ENCODE data around the gene KLHDC4.
"Not testable (repeated sequence)": the region's sequence is repeated elsewhere in the genome, so short reads cannot be mapped to it uniquely, and the experiment has no call there.

KLHDC4 gene

DNA sequence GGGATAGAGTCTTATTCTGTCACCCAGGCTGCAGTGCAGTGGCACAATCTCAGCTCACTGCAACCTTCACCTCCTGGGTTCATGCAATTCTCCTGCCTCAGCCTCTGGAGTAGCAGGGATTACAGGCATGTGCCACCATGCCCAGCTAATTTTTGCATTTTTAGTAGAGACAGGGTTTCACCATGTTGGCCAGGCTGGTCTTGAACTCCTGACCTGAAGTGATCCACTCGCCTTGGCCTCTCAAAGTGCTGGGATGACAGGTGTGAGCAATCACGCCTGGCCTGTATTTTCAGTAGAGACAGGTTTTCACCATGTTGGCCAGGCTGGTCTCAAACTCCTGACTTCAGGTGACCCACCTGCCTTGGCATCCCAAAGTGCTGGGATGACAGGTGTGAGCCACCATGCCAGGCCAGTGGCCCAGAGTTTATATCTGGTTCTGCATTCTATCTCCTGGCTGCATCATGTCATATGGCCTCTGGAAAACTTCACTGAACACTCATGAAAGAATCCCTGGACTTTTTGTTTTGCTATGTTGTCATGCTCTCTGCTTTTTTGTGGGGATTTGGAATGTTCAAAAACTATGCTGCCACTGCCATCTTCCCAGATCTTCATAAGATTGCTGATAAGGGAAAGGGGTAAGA, 21.8 kb upstream of the KLHDC4 start:
- DNase-seq, result not testable (repeated sequence)

DNA sequence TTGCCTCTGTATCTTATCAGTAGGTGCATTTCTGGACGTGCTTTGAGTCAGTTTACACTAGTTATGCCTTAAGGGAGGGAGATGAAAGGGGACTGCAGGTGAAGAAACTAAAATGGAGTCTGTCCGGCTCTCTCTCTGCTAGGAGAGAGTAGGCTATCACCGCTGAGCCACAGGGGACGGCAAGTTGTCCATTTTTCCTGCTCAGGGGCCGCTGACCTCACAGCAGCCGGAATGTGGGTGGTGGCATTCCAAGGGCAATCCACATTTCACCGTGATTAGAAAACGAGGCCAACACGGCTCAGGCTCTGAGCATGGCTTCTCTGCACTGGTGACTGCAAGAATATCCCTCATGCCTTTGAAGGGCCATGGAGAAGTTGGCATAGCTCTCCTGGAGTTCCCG, 19.0 kb upstream of the KLHDC4 start:
- DNase-seq, result no peak

DNA sequence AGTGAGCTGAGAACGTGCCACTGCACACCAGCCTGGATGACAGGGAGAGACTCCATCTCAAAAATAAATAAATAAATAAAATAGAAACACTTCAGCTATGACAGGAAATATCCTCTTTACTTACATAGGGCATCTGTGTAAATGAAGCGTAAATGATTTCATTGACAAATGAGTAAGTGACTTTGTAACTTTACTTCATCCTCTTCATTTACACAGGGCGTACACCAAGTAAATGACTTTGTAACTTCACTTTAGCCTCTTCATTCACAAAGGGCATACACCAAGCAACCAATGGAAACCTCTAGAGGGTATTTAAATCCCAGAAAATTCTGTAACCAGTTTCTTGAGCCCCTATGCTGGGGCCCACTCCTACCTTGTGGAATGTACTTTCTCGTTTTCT, 16.2 kb upstream of the KLHDC4 start:
- no peak for DNase-seq

DNA sequence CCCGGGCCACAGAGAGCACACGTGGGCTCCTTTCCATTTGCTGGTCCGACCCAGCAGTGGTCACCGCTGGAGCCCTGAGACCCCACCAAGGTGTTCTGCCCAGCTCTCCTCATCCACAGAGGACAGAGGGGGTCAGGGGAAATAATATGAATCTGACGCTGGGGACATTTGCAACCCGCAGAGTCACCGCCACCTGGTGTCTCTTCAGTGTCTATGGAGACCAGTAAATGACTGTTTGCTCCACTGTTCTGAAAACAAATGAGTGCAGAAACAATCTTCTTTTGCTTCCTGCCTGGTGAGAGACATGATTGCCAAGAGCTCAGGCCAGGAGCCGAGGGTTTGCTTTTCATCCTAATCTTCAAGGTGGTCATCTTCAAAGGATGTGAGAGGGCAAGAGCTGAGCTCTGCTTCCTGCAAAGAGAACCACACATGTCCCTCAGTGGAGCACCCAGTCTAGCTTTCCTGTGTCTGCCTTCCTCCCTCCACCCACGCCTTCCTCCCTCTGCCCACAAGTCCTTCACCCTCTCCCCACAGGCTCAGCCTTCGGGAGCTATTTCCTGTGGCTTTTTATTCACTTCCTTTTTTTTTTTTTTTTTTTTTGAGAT, 14.7 kb upstream of the KLHDC4 start:
- DNase-seq, result peak; percentile 38

DNA sequence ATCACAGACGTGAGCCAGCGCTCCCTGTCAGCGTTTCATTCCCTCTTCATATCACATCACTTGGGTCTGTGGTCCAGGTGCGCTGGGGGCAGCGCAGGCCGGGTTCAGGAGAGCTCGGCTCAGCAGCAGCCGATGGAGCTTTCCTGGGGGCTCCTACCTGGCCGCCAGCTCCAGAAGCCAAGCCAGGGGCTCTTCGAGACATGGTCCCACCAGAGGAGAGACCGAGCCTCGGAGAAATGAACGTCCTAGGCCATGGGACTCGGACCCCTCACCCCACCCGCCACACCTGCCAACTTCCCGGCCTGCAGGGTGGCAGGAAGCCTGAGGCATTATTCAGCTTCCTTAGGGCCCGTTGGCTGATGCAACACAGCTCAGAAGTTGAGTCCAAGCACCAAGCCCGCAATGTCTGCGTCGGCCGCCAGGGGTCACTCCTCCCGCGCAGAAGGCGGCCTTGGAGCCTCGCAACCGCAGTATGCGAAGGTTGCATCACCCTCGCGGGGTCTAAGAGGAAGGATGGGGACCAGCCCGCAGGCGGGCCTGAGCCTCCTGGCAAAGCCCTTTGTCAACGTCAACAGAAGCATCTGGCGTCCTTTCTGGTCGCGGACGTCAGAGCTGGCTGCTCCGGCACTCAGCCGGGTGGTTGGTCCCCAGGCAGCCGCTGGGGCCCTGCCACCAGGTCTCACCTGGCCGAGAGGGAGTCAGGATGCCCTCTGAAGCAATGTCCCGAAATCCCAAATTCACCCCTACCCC, 13.2 kb upstream of the KLHDC4 start:
- peak; percentile 97 for DNase-seq

DNA sequence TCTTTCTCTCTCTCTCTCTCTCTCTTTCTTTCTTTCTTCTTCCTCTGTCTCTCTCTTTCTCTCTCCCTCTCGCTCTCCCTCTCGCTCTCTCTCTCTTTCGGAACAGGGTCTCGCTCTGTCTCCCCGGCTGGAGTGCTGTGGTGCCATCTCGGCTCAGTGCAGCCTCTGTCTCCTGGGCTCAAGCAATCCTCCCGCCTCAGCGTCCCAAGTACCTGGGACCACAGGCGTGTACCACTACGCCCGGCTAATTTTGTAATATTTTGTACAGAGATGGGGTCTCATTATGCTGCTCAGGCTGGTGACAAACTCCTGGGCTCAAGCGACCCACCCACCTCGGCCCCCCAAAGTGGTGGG, 12.7 kb upstream of the KLHDC4 start:
- DNase-seq, result no peak

DNA sequence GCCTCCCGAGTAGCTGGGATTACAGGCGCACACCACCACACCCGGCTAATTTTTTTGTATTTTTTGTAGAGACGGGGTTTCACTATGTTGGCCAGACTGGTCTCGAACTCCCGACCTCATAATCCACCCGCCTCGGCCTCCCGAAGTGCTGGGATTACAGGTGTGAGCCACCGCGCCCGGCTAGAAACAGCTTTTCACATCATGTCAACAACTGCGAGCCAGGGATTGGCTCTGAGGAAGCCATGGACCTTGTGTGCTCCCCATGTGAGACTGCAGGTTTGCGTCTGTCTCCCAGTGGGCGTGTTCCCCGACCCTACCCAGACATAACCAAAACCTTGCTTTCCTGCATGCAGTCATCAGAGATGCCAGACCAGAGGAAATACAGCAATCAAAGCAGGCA, 8.1 kb upstream of the KLHDC4 start:
- not testable (repeated sequence) for DNase-seq

DNA sequence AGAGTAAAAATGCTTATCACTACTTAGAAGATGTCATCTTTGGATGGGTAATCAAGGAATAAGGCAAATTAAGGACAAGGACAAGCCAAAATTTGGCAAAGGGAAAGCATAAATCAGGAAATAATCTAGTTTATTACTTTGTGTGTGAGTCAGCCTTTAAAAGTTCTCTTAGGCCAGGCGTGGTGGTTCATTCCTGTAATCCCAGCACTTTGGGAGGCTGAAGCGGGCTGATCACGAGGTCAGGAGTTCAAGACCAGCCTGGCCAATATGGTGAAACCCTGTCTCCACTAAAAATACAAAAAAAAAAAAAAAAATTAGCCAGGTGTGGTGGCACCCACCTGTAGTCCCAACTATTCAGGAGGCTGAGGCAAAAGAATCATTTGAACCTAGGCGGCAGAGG, 1.7 kb upstream of the KLHDC4 start:
- DNase-seq, result not testable (repeated sequence)

DNA sequence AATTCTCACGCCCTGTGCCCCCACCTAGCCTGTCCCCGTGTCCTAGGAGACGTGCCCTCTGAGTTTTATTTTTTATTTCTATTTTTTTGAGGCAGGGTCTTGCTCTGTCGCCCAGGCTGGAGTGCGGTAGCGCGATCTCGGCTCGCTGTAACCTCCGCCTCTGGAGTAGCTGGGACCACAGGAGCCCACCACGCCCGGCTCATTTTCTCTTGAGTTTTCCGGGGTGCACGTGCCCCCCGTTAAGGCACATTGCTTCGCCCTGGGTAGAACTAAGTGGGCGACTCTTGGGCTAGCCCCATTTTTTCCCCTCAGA, 655 bp upstream of the KLHDC4 start:
- no peak for DNase-seq

DNA sequence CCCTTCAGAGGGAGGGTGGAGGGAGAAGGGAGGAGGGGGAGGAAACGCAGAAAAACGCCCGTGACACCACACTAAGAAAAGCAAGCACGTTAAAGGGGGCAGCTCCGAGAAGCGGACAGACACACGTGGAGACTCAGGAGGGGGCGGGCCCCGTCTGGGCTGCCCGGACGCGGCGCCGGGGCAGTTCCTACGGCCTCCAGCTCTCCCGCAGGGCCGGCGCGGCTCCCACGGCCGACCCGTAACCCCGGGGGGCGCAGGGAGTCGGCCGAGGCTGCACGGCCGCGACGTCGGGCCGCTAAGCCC, 362 bp downstream of the KLHDC4 start:
- peak; percentile 69 for DNase-seq

DNA sequence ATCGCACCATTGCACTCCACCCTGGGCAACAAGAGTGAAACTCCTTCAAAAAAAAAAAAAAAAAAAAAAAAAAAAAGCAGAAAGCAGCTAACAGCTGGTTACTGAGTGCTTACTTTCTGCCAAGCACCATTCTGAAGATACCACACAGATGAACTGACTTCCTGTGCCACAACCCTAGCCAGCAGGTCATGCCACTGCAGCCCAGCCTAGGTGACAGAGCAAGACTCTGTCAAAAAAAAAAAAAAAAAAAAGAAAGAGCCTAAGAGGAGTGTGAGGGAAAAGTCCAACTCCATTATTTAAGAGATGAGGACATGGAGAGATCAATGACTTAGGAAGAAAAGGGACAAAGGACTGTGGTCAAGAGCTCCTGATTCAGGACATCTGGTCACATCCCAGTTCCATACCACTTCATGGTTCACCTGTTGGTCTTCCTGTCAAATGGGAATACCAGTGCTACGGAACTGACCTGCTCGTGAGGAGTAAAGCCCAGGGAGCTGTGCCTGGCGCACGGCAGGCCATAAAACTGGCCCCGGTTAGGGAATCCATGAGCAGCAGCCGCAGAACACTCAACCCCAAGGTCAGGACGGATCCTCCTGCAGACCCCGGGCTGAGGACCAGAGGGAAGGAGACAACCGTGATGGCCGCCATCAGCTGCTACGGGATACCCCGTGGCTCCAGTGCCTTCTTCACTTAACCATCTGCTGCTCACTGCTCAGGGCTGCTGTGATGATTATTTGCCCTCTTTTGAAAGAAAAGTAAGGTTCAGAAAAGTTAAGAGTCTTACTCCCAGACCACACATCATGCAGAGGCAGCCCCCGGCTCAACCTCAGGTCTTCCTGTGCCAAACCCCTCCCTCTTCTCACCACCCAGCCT, 950 bp downstream of the KLHDC4 start:
- no peak for DNase-seq

DNA sequence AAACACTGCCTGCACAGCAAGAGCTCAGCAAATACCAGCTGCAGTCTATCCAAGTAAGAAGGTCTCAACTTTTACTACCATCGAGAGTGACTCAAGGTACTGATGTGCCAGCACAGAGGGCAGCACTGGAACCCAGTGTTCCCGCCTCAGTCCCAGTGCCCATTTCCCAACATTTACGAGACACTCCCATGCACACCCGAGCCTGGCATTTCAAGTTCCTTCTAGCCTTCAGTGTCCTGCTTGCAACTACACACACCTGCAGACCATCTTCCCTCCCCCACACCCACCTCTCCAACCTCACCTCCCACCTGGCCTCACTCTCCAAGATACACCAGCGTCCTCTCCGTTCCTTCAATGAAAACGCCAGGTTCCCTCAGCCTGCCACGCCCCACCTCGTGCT, 3.2 kb downstream of the KLHDC4 start:
- no peak for DNase-seq

DNA sequence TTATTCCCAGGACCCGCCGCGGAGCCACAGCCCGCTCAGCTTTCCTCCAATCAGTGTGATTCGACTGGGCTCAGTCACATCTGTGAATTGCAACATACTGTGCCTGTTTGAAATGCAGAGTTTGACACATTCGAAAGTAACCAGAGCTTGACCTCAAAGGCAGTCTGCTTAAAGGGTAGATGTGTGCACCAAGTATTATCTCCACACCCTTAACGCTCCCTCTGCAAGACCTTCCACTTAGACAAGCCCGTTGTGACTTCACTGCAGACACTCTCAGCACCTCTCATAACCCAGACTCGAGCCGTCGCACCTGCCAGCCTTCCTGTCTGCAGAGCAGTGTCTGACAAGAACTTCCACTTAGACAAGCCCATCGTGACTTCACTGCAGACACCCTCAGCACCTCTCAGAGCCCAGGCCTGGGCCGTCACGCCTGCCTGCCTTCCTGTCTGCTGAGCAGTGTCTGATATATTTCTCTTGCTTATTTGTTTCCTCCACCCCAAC, 3.7 kb downstream of the KLHDC4 start:
- DNase-seq, result peak; percentile 49

DNA sequence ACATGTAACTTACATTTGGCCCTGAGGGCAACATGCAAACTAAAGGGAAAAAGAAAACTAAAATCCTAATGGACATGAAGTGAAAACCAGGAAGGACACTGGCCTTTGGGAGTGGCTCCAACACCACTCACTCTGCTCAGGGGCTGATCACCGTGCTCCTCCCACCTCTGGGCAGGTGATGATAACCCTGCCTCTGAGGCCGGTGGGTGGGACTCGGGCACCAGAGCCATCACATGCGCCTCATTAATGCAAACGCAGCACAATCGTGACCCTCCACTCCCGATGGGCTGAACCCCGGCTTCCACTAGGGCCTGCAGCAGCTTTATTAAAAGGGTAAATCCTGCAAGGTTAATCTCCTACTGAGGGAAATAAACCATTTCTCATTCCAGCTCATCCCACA, 4.7 kb downstream of the KLHDC4 start:
- DNase-seq, result no peak

DNA sequence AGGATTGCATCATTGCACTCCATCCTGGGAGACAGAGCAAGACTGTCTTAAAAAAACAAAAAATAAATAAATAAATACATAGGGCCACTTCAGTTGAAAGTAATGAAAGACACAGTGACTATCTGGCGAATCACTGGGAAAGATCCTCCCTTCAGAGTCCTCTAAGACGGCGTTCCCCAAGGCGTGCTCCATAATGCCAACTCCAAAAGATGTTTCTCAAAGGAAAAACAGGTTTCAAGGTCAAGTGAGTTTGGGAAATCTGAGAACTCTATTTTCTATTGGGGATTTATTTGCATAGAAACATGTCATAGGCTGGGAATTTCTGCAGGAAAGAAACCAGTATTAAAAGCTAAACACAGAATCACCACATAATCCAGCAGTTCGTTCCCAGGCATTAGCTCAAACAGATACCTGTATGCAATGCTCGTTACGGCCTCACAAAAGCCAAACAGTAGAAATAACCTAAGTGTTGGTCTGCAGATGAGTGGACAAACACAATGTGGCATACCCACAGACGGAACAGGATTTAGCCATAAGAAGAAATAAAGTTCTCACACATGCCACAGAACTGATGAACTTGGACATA, 7.9 kb downstream of the KLHDC4 start:
- DNase-seq, result no peak

DNA sequence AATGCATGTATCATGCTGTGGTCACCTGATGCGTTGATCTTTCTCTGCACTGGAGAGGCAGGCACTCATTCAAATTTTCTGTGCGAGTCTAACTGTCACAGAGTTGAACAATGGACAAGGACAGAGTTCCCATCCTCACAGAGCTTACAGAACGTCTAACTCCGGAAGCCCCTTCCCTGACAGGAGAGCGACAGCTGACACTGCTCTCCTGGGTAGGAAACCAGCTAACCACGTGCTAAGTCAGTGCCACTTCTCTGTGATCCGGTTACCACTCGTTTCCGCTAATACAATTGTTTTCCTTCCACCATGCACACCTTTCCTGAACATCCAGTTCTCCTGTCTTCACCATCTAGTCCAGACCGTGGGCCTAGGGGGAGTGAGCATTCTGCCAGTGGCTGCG, 11.3 kb downstream of the KLHDC4 start:
- DNase-seq, result no peak

DNA sequence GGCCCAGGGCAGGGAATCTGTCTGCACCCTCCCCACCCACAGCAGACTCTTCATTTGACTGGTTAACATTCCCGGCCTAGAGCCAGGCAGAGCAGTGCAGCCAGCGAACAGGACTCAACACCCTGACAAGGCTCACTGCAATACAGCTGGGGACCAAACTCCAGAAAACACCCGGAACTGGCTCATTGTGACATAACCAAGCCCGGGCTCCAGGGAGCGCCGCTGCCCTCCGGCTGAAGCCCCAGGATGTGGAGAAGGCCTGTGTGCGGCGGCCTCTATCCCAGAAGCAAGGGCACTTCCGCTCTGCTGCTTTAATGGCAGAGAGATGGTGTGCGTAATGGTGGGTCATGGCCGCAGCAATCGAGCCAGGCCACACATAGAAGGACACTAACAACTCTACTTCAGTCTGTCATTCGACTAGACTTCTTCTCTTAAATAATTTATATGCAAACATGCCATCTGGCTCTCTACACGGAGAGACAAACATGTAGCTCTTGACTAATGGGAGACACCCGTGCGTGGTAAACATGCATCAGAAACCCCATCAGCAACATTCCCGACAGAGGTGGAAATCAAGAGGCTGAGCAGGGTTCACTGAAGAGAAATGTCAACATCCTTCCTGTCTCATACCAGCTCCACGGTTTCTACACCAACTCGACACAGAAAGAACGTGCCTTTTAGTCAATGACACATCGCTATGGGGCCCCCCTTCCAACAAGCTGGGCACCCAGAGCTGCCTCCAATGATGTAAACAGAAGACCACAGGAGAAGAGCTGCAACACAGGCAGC, 18.0 kb downstream of the KLHDC4 start:
- DNase-seq, result no peak

DNA sequence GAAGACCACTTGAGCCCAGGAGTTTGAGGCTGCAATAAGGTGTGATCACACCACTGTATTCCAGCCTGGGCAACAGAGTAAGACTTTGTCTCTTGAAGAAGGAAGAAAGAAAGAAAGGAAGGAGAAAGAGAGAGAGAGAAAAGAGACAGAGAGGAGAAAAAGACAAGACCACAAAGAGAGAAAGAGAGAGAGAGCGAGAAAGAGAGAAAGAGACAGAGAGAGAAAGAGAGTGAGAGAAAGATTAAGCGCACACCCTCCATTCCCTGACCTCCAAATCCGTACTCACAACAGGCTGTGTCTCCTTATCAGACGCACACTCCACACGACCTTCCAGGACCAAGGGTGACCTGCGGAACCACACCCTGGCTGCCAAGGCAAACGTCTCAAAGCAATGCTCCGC, 19.6 kb downstream of the KLHDC4 start:
- DNase-seq, result no peak

DNA sequence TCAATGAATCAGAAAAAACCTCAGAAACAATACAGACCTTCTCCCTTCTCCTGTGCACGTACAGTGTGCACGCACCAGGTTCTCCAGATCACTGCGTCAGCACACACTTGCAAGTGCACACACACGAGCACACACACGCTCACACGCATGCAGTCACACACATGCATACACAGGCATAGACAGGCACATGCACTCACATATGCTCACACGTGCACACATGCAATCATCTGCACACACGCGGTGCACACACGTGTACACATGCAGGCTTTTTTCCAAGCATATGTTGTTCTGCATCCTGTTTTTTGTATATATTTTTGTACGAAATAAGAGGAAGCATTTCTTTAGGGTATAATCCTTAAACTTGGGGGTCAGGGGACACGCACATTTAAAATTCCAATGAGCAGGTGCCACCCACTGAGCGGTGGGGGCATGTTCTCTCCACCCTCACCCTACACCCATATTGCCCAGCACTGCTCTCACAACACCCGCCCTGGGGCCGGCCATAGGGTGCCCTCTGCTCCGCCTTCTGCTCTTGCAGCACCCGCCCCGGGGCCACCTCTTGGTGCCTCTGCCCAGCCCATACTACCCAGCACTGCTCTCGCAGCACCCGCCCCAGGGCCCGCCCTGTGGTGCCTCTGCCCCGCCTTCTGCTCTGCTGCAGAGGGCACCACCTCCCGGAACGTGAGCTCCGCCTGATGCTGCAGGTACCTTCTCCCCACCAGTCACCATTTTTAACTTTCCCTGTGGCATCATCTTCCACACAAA, 20.9 kb downstream of the KLHDC4 start:
- no peak for DNase-seq

DNA sequence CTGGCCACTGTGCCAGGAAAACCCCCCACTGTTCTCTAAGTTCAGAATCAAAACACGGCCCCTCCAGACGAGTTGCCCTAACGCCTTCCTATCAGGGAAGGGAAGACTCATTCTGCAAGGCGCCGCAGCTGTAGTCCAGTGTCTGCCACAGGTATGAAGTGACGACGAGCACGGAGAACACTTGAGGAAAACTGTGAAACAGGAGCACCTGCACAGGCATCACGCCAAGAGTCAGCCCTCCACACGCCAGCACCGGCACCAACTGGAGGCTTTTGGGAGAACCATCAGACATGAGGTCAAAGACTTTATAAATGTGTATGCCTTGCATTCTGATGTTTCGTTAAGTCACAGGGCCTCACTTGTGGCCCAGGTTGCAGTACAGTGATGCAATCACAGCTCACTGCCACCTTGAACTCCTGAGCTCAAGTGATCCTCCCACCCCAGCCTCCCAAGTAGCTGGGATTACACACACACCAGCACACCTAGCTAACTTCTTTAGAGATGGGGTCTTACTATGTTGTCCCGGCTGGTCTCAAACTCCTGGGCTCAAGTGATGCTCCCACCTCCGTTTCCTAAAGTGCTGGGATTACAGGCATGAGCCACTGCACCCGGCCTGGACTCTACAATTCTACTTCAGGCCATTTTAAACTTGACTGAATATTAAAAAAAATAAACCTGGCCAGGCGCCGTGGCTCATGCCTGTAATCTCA, 22.9 kb downstream of the KLHDC4 start:
- no peak for DNase-seq
